NOMO-1 (cell line): ENCODE measurements around the gene NAT14.
"Not testable (repeated sequence)": the region's sequence is repeated elsewhere in the genome, so short reads cannot be mapped to it uniquely, and the experiment has no call there.

ENCODE experiments used
- DNase-seq, 2 experiments: peaks; one replicate each; lab custom pipeline; 2025; ENCODE audit not compliant: unreplicated experiment in 2 of 2; lab: John Stamatoyannopoulos, UW

Gene NAT14, protein sequence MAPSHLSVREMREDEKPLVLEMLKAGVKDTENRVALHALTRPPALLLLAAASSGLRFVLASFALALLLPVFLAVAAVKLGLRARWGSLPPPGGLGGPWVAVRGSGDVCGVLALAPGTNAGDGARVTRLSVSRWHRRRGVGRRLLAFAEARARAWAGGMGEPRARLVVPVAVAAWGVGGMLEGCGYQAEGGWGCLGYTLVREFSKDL

DNA sequence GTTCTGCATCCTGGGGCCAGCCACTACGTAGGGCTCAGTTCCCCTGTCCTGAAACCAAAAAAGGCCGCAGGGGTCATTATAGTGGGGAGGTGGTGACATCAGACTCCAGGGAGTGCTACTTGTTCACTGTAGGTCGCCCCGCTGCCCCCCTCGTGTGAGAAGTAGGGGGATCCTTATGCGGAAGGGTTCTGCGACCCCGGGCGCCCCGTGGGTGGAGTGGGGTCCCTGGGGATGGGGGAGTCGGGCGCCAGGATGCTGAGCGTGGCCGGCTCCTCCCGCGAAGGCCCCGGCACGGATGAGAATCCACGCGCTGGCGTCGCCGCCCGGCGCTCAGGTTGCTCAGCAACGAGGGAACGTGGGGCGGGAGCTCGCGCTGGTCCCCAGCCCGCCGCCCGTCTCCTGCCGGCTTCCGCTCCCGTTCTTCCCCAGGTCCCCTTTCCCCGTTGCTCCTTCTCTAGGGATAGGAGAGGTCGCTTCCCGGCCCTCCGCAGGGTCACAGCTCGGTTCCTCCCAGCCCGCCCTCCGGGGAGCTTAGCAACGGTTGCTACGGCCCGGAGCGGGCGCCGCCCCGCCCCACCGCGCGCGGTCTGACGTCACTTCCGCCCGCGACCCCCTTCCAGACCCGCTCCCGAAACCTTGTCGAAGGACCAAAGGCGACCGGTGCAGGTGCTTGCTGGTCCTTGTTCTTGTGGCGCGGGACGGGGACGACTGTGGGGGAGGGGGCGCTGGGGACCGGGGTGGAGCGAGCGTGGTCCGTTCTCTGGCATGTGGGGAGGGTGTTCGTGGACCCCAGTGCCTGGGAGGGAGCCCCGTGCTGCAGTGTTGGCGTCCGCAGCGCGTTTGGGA is at the start of gene NAT14:
Gene NAT14, plus strand, starts transcription at position 596 of the 846 bp plus-strand sequence. CDS start 521 bp downstream, outside the sequence.
- DNase-seq = peak; percentile 33 to 58

DNA sequence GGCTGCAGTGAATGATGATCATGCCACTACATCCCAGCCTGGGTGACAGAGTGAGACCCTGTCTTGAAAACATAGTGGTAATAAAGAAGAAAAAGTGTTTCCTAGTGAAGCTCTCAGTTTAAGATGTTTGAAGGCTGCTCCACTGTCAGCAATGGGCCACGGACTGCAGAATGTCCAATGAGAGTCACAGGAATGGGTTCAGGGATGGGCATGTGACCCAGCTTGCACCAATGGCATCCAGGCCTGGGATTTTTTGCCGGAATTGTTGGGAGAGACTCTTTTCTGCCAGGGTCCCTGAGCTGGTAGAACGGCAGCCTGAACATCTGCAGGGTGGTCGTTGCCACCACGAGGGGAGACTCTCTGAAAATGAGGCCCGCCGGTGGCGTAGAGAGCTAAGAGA is 48.1 kb upstream of the NAT14 start:
- no peak for DNase-seq

DNA sequence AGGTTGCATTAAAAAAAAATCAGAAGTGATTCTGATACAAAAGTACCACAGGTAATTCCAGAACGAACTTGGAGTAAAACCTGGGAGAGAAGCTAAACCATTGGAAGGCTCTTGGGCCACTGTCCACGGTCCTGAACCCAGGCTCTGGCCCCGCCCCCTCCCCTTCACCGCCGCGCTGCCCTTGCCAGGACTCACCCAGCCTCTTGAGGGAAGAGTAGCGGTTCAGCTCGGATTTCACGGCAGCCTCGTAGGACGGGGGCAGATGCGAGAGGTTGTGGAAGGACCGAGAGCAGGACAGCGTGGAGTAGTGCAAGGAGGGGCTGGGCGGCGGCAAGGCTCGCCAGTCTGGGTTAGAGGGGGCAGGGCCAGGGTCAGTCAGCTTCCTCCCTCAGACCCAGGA is 47.6 kb upstream of the NAT14 start:
- peak in 1 of 2 experiments; percentile 34 for DNase-seq

DNA sequence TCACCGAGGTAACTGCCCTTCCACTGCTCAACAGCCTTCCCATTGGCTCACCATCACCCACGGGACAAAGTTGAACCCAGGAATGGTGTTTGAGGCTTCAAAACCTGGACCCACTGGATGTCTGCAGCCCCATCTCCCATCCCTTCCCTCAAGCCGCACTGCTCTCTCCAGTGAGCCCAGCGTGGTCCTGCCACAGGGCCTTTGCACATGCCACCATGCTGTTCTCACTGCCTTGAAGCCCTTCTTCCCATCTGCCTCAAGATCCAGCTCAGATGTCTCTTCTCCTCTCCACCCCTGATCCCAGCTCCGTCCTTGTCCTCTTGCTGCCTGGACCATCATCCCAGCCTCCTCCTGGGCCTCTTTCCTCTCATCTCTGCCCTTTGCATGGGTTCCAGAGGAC is 45.9 kb upstream of the NAT14 start:
- no peak for DNase-seq

DNA sequence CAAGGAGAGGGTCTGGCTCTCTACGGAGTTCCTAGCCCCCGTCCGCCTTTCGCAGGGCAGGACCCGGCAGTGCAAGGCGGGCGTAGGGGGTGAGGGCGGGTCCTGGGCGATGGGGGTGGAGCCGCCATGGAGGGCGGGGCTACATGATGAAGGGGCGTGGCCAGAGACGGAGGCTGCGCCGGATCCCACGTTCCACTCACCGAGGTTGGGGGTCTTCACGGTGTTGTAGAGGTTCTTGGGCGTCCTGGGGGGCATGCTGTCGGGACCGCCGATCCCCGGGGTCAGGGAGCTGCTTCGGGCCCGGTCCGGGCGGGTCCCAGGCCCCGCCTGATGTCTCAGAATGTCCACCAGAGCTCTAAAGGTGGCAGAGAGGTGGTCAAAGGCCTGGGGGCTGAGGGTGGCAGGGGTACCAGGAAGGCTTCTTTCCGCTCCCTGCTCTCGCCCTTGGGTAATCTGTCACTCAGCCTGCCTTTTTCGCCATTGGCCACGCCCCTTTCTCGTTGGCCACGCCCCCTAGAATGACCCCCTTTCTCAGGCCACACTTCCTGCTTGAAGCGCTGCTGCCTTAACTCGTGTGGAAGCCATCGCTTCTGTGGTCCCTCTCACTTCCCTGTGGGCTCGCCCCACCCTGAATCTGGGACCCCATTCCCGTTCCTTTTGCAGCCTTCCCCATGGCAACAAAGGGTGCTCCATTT is 44.4 kb upstream of the NAT14 start:
- peak; percentile 48 to 52 for DNase-seq

DNA sequence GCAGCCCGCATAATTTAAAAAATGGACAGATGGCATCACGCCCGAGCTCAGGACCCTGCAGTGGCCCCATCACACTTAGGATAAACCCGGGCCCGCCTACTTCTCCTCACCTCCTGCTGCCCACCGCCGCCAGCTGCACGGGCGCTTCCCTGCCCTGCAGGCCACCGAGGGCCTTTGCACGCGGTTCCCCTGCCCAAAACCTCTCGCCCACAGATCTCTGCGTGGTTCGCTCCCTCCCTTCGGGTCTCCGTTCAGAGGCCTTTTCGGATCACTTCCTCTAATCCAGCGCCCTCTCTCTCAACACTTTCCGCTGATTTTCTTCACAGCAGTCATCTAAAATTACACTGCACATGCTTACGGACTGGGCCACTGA is 43.7 kb upstream of the NAT14 start:
- DNase-seq = peak; percentile 76 to 89

DNA sequence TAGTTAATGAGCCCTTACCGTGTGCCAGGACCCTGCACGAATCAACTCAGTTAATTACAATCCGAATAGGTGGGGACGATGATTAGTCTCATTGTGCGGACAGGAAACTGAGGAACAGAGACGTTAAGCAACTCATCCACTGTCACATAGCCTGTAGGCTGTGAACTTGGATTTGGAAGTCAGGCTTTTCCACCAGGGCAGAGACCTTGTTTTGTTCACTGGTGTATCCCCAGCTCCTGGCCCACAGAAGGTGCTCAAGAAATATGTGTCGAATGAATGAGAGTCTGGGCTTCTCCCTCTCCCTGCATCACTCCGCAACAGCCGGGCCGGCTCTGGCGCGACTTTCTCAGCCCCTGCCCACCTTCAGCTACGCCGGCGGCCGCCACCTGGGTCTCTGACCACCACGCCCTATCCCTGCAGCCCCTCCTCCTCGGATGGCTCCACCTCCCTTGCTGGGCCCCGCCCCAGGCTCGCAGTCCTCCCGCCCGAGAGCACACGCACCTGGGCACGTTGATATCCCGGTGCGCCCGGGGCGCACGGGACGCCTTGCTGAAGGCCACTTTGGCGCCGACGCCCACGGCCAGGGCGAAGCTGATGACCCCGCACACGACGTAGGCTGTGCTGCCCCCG is 43.2 kb upstream of the NAT14 start:
- no peak for DNase-seq

DNA sequence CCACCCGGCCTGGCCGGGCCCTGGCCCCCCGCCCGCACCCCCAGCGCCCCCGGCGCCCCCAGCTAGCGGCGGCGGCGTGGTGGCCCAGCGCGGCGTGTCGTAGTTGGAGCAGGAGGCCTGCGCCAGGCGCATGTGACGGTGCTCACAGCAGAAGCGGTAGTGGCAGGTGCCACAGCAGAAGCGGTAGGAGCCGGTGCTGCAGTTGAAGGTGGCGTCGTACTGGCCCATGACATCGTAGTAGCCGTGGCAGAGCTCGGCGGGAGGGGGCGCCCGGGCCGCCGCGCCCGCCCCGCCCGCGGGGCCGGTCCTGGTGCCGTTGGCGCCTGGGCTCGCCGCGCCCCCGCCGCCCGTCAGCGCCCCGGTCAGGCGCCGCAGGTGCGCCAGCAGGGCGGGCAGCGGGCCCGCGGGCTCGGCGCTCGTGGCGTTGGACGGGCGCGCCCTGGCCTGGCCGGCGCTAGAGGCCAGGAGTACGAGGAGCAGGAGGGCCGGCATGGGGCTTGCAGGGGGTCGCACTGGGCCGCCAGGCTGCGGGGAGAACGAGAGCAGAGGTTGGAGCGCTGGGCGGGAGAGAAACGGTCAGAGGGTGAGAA is 42.5 kb upstream of the NAT14 start:
- no peak for DNase-seq

DNA sequence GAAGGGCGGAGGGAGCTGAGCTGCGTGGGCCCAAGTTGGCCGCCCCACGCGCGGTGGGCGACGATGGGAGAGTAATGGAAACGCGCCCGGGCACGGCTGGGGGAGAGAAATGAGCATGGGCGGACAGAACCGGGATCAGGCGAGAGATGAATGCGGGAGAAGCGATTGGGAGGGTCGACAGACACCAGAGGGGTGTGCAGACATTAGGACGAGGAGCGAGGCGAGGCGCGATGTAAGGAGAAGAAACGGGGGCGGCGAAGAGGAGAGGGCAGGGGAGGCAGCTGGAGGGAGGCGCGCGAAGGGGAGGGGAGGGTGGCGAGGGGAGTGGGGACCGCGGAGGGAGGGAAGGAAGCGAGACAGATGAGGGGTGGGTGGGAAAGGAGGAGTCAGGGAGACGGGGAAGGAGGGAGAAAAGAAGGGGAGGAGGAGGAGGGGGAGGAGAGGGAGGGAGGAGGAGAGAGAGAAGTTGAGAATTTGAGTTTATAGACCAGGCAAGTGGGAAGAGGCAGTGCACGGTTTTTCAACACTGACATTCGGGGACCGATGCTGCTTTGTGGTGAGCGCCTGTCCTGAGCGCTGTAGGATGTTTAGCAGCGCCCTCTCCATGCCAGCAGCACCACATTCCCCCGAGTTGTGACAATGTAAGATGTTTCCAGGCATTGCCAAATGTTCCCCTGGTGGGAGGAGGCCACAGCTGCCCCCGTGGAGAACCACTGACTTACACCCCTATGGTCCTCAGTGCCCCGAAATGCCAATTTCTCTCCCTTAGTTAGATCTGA is 41.8 kb upstream of the NAT14 start, which contains the start of gene SHISA7:
Gene SHISA7, minus strand, starts transcription at position 256 of the 779 bp plus-strand sequence. CDS start 437 bp downstream, outside the sequence.
- DNase-seq = no peak

DNA sequence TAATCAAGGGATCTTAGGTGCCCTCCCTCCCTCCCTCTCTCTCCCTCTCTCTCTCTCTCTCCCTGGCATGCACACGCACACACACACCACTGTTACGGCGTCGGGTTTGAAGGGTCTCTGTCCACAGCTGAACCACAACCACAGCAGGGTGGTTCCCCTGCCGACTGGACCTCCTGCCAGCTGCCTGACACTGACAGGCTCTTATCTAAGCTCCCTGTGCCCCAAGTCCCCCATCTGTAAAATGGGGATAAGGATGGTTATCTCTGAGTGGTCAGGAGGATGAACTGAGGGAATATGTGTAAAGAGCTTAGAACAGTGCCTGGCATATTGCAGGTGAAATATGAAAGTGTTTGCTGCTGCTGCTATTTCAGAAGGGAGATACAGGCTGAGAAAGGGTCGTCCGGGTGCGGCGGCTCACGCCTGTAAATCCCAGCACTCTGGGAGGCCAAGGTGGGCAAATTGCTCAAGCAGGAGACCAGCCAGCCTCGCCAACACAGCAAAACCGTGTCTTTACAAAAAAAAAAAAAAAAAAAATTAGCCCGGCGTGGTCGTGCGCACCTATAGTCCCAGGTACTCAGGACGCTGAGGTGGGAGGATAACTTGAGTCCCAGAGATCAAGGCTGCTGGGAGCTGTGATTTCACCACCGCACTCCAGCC is 41.0 kb upstream of the NAT14 start:
- DNase-seq = no peak

DNA sequence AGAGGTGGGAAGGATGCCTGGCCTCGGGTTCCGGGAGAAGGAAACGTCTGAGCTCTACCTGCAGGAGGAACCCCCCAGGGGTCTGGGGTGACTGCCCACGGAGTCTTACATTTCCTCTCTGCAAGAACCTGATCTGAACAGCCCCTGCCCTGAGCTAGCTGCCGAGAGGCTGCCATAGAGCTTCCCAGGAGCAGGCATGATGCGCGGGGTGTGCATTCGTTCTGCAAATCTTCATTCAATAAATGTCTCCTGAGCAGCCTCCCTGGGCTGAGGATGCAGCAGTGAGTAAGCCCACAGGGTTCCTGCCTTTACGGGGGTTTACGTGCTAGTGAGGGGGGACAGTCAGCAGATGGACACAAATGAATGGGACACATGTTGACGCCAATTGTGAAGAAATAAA is 40.3 kb upstream of the NAT14 start:
- no peak for DNase-seq

DNA sequence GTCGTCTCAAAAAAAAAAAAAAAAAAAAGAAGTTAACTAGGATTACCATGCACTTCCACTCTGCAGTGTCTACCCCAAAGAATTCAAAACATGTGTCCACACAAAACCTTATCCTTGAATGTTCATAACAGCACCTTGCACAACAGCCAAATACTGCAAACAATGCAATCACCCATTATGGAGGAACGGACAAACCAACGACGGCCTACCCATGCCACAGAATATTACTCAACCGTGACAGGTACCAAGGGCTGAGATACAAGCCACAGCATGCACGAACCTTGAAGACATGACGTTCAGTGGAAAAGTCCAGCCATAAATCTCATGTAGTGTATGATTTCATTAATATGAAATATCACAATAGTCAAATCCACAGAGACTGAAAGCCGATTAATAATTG is 38.9 kb upstream of the NAT14 start:
- peak in 1 of 2 experiments; percentile 34 for DNase-seq

DNA sequence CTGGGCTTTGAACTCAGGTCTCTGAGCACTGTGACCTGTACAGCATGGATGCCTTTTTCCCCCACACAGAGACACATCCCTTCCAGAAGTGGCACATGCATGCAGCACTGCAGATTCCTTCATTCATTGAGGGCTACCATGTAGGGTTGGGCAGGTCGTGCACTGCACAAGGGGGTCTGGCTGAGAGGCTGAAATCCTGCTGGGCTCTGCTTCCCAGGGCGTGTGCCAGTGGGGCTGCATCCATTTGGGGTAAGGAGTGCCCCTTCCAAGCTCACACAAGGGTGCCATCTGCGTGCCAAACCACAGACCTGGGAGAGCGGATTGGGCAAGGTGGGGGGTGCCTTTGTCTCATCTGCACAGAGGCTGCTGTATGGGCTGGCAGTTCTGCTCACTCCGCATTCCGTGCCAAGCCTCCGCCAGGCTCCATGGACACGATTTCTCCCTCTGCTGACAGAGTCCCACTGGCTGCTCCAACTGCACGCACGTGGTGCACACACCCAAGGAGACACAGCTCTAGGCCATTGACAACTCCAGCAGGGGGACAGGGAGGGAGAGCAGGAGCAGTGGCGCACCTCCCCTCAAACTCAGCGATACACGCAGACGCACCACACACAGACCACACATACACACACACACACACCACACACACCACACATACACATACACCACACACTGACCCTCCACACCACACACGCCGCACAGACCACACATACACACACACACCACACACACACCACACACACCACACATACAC is 37.4 kb upstream of the NAT14 start:
- peak in 1 of 2 experiments; percentile 38 for DNase-seq

DNA sequence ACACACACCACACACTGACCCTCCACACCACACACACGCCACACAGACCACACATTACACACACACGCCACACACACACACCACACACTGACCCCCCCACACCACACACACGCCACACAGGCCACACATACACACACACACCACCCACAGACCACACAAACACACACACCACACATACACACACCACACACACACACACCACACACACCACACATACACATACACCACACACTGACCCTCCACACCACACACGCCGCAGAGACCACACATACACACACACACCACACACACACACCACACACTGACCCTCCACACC is 36.9 kb upstream of the NAT14 start:
- not testable (repeated sequence) for DNase-seq

DNA sequence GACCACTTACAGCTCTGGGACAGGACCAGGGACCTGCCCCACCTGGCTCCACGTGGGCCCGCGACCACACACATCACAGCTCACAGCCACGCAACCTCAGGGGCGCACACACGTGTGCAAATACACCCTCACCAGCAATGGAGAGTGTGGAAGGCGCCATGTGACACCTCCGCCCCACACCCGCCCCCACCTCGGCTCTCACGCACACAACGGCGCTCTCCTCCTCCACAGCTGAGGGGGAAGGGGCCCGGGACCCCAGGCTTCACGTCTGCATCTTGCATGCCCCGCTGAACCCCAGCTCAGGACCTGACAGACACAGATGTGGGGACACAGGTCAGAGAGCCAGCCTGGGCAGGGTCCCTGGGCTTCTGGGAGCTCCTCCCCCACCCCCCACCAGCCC is 35.5 kb upstream of the NAT14 start:
- no peak for DNase-seq

DNA sequence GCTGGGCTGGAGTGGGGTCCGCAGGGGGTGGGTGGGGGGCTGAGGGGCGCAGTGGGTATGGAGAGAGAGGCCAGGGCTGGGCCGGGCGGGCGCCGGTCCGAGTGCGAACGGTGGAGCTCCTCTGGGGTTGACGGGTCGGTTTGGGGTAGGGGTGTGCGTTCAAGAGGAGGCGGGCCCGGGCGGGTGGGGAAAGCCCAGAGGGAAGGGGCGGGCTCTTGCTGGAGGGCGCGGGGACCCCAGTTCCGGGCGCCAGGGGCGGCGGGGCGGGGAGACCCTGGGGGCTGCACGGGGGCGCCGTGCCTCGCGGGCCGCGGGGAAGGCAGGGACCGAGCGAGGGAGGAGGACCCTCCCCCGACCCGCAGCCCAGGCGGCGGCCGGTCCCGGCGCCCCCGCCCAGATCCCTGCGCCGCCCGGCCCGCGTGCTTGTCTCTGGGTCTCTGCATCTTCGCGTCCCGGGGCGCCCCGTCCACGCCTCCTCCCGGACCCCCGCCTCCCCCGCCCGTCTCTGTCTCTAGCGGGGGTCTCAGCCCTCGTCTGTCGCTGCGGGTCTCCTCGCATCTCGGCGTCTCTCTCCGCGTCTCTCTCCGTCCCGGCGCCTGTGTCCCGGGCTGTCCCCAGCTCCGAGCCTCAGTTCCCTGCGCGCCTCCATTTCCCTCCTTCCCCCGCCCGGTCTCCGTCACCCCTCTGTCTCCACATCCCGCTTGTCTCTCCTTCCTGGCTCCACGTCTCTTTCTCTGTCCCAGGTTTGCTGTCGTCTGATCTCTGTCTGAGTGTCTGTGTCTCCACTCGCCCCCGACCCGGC is 33.6 kb upstream of the NAT14 start:
- no peak for DNase-seq

DNA sequence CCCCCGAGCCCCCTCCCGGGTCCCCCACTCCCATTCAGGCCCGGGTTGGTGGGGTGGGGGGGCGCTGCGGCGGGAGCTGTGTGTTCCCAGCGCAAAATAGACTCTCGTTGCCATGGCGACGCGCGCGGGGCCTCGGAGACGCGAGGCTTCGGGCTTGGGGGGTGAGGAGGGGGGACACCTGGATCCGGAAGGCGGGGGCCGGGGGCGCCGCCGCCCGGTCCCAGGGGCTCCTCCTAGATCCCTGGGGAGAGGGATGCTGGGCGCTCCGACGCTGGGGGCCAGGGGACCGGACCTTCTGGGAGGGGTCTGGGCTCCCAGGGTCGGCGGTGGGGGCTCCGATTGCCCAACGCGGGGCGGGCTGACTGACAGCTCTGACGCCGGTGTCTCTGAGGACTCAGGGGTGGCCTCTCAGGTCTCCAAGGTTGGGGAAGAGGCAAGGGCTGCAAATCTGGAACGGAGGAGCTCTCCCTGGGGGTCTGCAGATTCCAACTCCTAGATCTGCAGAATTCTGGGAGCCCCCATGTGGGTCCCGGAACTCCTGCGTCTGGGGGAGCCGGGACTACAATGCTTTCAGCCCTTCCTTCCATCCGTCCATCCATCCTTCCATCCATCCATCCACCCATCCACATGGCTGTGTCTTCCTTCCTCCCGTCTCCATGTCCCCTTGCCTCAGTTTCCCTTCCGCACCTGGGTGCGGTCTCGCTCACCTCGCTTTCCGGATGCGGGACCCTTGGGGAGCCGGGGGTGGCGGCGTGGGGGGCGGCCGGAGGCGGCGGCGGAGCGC is 32.8 kb upstream of the NAT14 start:
- DNase-seq = no peak
